H1 (cell line): ENCODE data around the gene TYSND1. TPM values are rescaled to one million over a fixed set of nuclear protein-coding genes. Genes with fewer than 3 reads are reported as not detected.

Experiments
- CTCF ChIA-PET: fragments of 300-600 bp; sonication (Branson Sonifier 250); formaldehyde crosslinking; loops from one replicate; lab custom pipeline; 2021; ENCODE audit not compliant: partially characterized antibody; lab: Charles Lee
- POLR2A ChIA-PET: fragments of 300-600 bp; sonication (Branson Sonifier 250); formaldehyde crosslinking; loops from one replicate; lab custom pipeline; 2021; ENCODE audit warnings: inconsistent platforms; ENCODE audit not compliant: partially characterized antibody; lab: Charles Lee
- DNase-seq, 2 experiments: peaks; one replicate each; pipeline versions ENCODE4 v3.0.0 to v3.0.0-alpha.2; 2010 to 2022; ENCODE audit warnings: low spot score in 2 of 2, low read depth in 1 of 2, mixed read lengths in 1 of 2
- FAIRE-seq: peaks from 2 replicates; lab custom pipeline; 2011; peaks lifted over from hg19 to GRCh38; lab: Jason Lieb, UNC
- H2AFZ ChIP-seq: 2 replicates; pipeline ENCODE4 v1.8.1; 2012; ENCODE audit warnings: low read length, inconsistent platforms
- H2AK5ac ChIP-seq: 2 replicates; pipeline ENCODE4 v1.6.1; 2013; ENCODE audit warnings: low read depth, low read length
- H2BK120ac ChIP-seq: replicated peaks from 2 replicates; pipeline ENCODE3; 2013; ENCODE audit warnings: low read depth, low read length, inconsistent platforms
- H2BK12ac ChIP-seq: 2 replicates; pipeline ENCODE4 v1.6.1; 2013; ENCODE audit warnings: low read depth, low read length
- H2BK15ac ChIP-seq: 2 replicates; pipeline ENCODE4 v1.6.1; 2013; ENCODE audit warnings: low read length
- H2BK20ac ChIP-seq: 2 replicates; pipeline ENCODE4 v1.6.1; 2013; ENCODE audit warnings: low read length
- H2BK5ac ChIP-seq: 2 replicates; pipeline ENCODE4 v1.6.1; 2013; ENCODE audit warnings: low read depth, low read length
- H3K14ac ChIP-seq: 2 replicates; pipeline ENCODE4 v1.6.1; 2013; ENCODE audit warnings: inconsistent platforms; ENCODE audit not compliant: insufficient read length
- H3K18ac ChIP-seq: 2 replicates; pipeline ENCODE4 v1.6.1; 2013; ENCODE audit warnings: low read length; ENCODE audit errors: extremely low read depth
- H3K23ac ChIP-seq: 2 replicates; pipeline ENCODE4 v1.6.1; 2013; ENCODE audit warnings: inconsistent platforms; ENCODE audit not compliant: insufficient read length
- H3K23me2 ChIP-seq: 2 replicates; pipeline ENCODE4 v1.6.1; 2013; ENCODE audit warnings: low read depth, low read length
- H3K27ac ChIP-seq: 2 replicates; pipeline ENCODE4 v1.6.1; 2011; ENCODE audit warnings: low read depth, low read length, inconsistent platforms
- H3K27me3 ChIP-seq, 4 experiments: replicated peaks in 1 of 4; 1 replicate in 1 of 4; 2 replicates in 3 of 4; pipeline versions ENCODE4 v1.6.1 to v1.8.1; 2011 to 2013; ENCODE audit warnings: low read length in 3 of 4, mild to moderate bottlenecking in 3 of 4, inconsistent platforms in 2 of 4, mixed read lengths in 2 of 4, moderate library complexity in 1 of 4; ENCODE audit not compliant: control insufficient read depth in 3 of 4, insufficient read depth in 3 of 4; ENCODE audit errors: extremely low read depth in 1 of 4
- H3K36me3 ChIP-seq, 4 experiments: 2 replicates each; pipeline versions ENCODE4 v1.6.1 to v1.8.1; 2011 to 2013; ENCODE audit warnings: mild to moderate bottlenecking in 4 of 4, low read length in 3 of 4, moderate library complexity in 2 of 4, control low read depth in 1 of 4, inconsistent platforms in 1 of 4; ENCODE audit not compliant: insufficient read depth in 4 of 4, control insufficient read depth in 2 of 4
- H3K4ac ChIP-seq: replicated peaks from 2 replicates; pipeline ENCODE3; 2013; ENCODE audit warnings: low read length, low read depth, mixed read lengths, inconsistent platforms; ENCODE audit not compliant: insufficient read length
- H3K4me1 ChIP-seq, 4 experiments: replicated peaks in 1 of 4; 1 replicate in 1 of 4; 2 replicates in 3 of 4; pipeline versions ENCODE4 v1.6.1 to v1.8.1; 2011 to 2013; ENCODE audit warnings: low read length in 3 of 4, inconsistent platforms in 2 of 4, mixed read lengths in 1 of 4; ENCODE audit not compliant: insufficient read depth in 4 of 4, control insufficient read depth in 3 of 4
- H3K4me2 ChIP-seq, 2 experiments: 2 replicates each; pipeline versions ENCODE4 v1.6.1 to v1.8.1; 2011 to 2013; ENCODE audit warnings: low read depth in 2 of 2, low read length in 2 of 2, control low read depth in 1 of 2, inconsistent platforms in 1 of 2, mild to moderate bottlenecking in 1 of 2; ENCODE audit not compliant: insufficient read depth in 1 of 2
- H3K4me3 ChIP-seq, 4 experiments: fragments of 200-600, 300-600 bp in 1 of 4; sonication (generic), shearing (Covaris generic), sonication (Bioruptor Twin) in 1 of 4; 2 replicates each; pipeline versions ENCODE4 v1.5.1 to v1.8.1; 2011 to 2016; ENCODE audit warnings: low read length in 4 of 4, low read depth in 3 of 4, control low read depth in 2 of 4, inconsistent platforms in 2 of 4, mild to moderate bottlenecking in 2 of 4, mixed read lengths in 1 of 4, moderate library complexity in 1 of 4; ENCODE audit not compliant: insufficient read depth in 2 of 4; ENCODE audit errors: extremely low read depth in 1 of 4
- H3K56ac ChIP-seq: replicated peaks from 2 replicates; pipeline ENCODE3; 2013; ENCODE audit warnings: low read depth, mild to moderate bottlenecking, mixed read lengths, low read length, inconsistent platforms; ENCODE audit not compliant: insufficient read length
- H3K79me1 ChIP-seq: 2 replicates; pipeline ENCODE4 v1.6.1; 2013; ENCODE audit warnings: low read depth, low read length, control low read depth
- H3K79me2 ChIP-seq, 2 experiments: 2 replicates each; pipeline versions ENCODE4 v1.6.1 to v1.8.1; 2012 to 2013; ENCODE audit warnings: low read length in 2 of 2, mild to moderate bottlenecking in 2 of 2, inconsistent platforms in 1 of 2; ENCODE audit not compliant: insufficient read depth in 2 of 2, control insufficient read depth in 1 of 2
- H3K9ac ChIP-seq, 4 experiments: replicated peaks in 1 of 4; 1 replicate in 1 of 4; 2 replicates in 3 of 4; pipeline versions ENCODE4 v1.6.1 to v1.8.1; 2011 to 2013; ENCODE audit warnings: low read depth in 3 of 4, low read length in 3 of 4, control low read depth in 2 of 4, mild to moderate bottlenecking in 2 of 4, moderate library complexity in 2 of 4, inconsistent platforms in 1 of 4; ENCODE audit errors: extremely low read depth in 1 of 4
- H3K9me3 ChIP-seq, 2 experiments: 2 replicates each; pipeline versions ENCODE4 v1.6.1 to v1.8.1; 2012 to 2013; ENCODE audit warnings: mild to moderate bottlenecking in 2 of 2, moderate library complexity in 2 of 2, control low read depth in 1 of 2, inconsistent platforms in 1 of 2, low read depth in 1 of 2, low read length in 1 of 2, mixed read lengths in 1 of 2; ENCODE audit not compliant: insufficient read depth in 2 of 2
- H4K20me1 ChIP-seq, 2 experiments: replicated peaks in 1 of 2; 2 replicates each; pipeline versions ENCODE3 to v1.8.1; 2011 to 2013; ENCODE audit warnings: inconsistent platforms in 2 of 2, low read length in 2 of 2, mild to moderate bottlenecking in 1 of 2; ENCODE audit not compliant: insufficient read depth in 2 of 2, control insufficient read depth in 1 of 2
- H4K5ac ChIP-seq: 2 replicates; pipeline ENCODE4 v1.6.1; 2013; ENCODE audit warnings: low read length, low read depth, mixed read lengths, inconsistent platforms; ENCODE audit not compliant: insufficient read length
- H4K8ac ChIP-seq: 2 replicates; pipeline ENCODE4 v1.8.0; 2013; ENCODE audit warnings: mild to moderate bottlenecking, moderate library complexity, low read length, inconsistent platforms; ENCODE audit not compliant: insufficient read depth; ENCODE audit errors: extremely low read depth
- H4K91ac ChIP-seq: replicated peaks from 2 replicates; pipeline ENCODE3; 2013; ENCODE audit warnings: low read length, mixed read lengths, inconsistent platforms; ENCODE audit not compliant: insufficient read length
- ASH2L ChIP-seq: fragments of 200-600, 300-600 bp; sonication (generic); IDR thresholded peaks from one replicate; pipeline ENCODE4 v1.7.1; 2017; ENCODE audit warnings: low read length
- CBX5 ChIP-seq: fragments of 300-800, 300-1000 bp; sonication (generic); IDR thresholded peaks from 2 replicates; pipeline ENCODE4 v1.7.1; 2016; ENCODE audit warnings: antibody characterized with exemption, low read length, low read depth
- CEBPB ChIP-seq: IDR thresholded peaks from 2 replicates; pipeline ENCODE4 v1.6.1; 2012; ENCODE audit warnings: low read depth, low read length
- EP300 ChIP-seq, 2 experiments: IDR thresholded peaks; 1 replicate in 1 of 2; 2 replicates in 1 of 2; pipeline ENCODE4 v1.6.1; 2011 to 2012; ENCODE audit warnings: low read depth in 2 of 2, low read length in 2 of 2, mild to moderate bottlenecking in 2 of 2, borderline replicate concordance in 1 of 2, inconsistent platforms in 1 of 2, moderate library complexity in 1 of 2
- GTF2F1 ChIP-seq: IDR thresholded peaks from 2 replicates; pipeline ENCODE4 v1.6.1; 2012; ENCODE audit warnings: low read depth, low read length, improper control_type of control experiment, borderline replicate concordance
- KDM1A ChIP-seq: fragments of 200-600, 300-600 bp; sonication (generic); IDR thresholded peaks from 2 replicates; pipeline ENCODE4 v1.7.1; 2016; ENCODE audit warnings: mild to moderate bottlenecking, low read length, borderline replicate concordance
- NANOG ChIP-seq: IDR thresholded peaks from 2 replicates; pipeline ENCODE4 v1.6.1; 2011; ENCODE audit warnings: low read length, low read depth, mild to moderate bottlenecking, inconsistent platforms; ENCODE audit not compliant: insufficient read depth, poor library complexity, severe bottlenecking
- RXRA ChIP-seq: IDR thresholded peaks from 2 replicates; pipeline ENCODE4 v1.6.1; 2011; ENCODE audit warnings: low read depth, mild to moderate bottlenecking, low read length, moderate library complexity; ENCODE audit not compliant: insufficient read depth
- SIRT6 ChIP-seq: IDR thresholded peaks from one replicate; pipeline ENCODE4 v1.7.1; 2012; ENCODE audit warnings: low read length, inconsistent platforms
- TAF1 ChIP-seq: IDR thresholded peaks from 2 replicates; pipeline ENCODE4 v1.6.1; 2011; ENCODE audit warnings: mild to moderate bottlenecking, low read depth, low read length
- TAF7 ChIP-seq: optimal IDR thresholded peaks from 2 replicates; pipeline ENCODE3; 2011; ENCODE audit warnings: low read depth, mild to moderate bottlenecking, inconsistent platforms, low read length, moderate library complexity, borderline replicate concordance
- YY1 ChIP-seq: IDR thresholded peaks from 2 replicates; pipeline ENCODE4 v1.6.1; 2011; ENCODE audit warnings: low read depth, mild to moderate bottlenecking, low read length
- WGBS, 2 experiments: shearing (Covaris generic) in 1 of 2; methylation state at CpG; one replicate each; pipeline versions ENCODE4 v1.1.6 to v1.1.7; 2013 to 2015; ENCODE audit warnings: low lambda C conversion rate in 2 of 2, mixed read lengths in 2 of 2, inconsistent platforms in 1 of 2, low coverage in 1 of 2, missing lambda C conversion rate in 1 of 2; ENCODE audit not compliant: insufficient replicate concordance in 2 of 2, insufficient coverage in 1 of 2, insufficient read length in 1 of 2; ENCODE audit errors: extremely low coverage in 1 of 2, missing lambda C conversion rate in 1 of 2; 5-methylcytosine and 5-hydroxymethylcytosine counted together
- polyA plus RNA-seq, 7 experiments: library from polyadenylated mRNA; depleted of rRNA in 3 of 7; stranded (reverse) in 5 of 7; unstranded in 2 of 7; fragments of >200 nt in 5 of 7; fragments of 200-250 nt in 2 of 7; gene quantifications; 1 replicate in 5 of 7; 2 replicates in 1 of 7; 4 replicates in 1 of 7; pipeline versions ENCODE4 v1.2.1 to v1.2.3, GENCODE V29; 2011 to 2013; ENCODE audit warnings: missing spikeins in 2 of 7, mixed read lengths in 2 of 7
- total RNA-seq: library from RNA; stranded (reverse); fragmentation: NEBNext Ultra II Directional; extraction: Animal tissue kit (Norgen Biotek cat#: 25700); gene quantifications from 2 replicates; pipeline ENCODE4 v1.2.1, GENCODE V29; 2021
- TF ChIP-seq, protein P1 (sequence below): IDR thresholded peaks from 2 replicates; pipeline ENCODE4 v1.6.1; 2011; ENCODE audit warnings: low read length, improper control_type of control experiment

The TYSND1 gene
- total and polyA plus RNA-seq, 2 of the 8 experiments (the other 6 are each of a cell fraction or from before 2014, with no cell fraction given), result 11.9 to 15.0 TPM

DNA sequence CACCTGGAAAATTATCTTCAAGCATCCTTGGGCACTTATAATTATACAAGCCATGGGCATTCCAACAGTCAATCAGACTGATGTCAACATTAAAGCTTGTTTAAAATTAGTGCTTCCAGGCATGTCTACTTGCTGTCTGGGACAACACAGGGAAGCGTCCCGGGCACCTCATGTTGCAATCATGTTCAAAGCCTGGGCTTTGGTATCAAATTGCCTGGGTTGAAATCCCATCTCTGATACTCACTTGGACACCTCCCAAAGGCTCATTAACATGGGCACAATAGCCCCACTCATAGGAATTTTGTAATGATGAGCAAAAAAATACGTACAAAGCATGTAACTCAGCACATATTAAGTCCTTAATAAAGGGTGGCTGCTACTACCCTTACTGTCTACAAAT lies 28.3 kb downstream of the TYSND1 start:
- no peak overlapping the region for H4K8ac ChIP-seq
- H3K79me2 ChIP-seq, result no peaks in the 10 kb centered on the region
- no peak overlapping the region for H2BK15ac ChIP-seq
- H3K4me2 ChIP-seq, result no peak overlapping the region
- no peaks in the 10 kb centered on the region for H3K23me2 ChIP-seq
- 87% methylated on average over 3 of the region's 3 CpGs; no CpG with 5 or more reads in 1 of the 2 experiments for WGBS, 2 experiments
- POLR2A ChIA-PET, result interaction anchor here (1.1 kb wide), 1 partner anchor 242 kb away, joined by 3 read pairs; no protein-coding TSS in a partner anchor
- no peak overlapping the region for H2BK120ac ChIP-seq
- H4K20me1 ChIP-seq, result no peaks in the 10 kb centered on the region
- H3K4me1 ChIP-seq, result no peaks in the 10 kb centered on the region; a peak in 1 of 7 replicates
- H3K23ac ChIP-seq, result no peak overlapping the region
- no peaks in the 10 kb centered on the region for H3K79me1 ChIP-seq
- H3K9me3 ChIP-seq, result no peaks in the 10 kb centered on the region
- H3K56ac ChIP-seq, result no peak overlapping the region
- H3K27ac ChIP-seq, result no peak overlapping the region
- no peak overlapping the region for H3K14ac ChIP-seq
- no peak overlapping the region for H3K4ac ChIP-seq
- CTCF ChIA-PET, result interaction anchor here (0.6 to 11.0 kb wide), 10 partner anchors 10 to 262 kb away, joined by 3 to 155 read pairs (median 6); partner anchors contain the start of gene TYSND1
- no peak overlapping the region for H3K4me3 ChIP-seq
- no peaks in the 10 kb centered on the region for H3K27me3 ChIP-seq
- no peak overlapping the region for H2BK12ac ChIP-seq
- no peak overlapping the region for H3K9ac ChIP-seq
- DNase-seq (no peak), FAIRE-seq (no peak)
- no peak overlapping the region for H2AFZ ChIP-seq
- H2AK5ac ChIP-seq, result no peak overlapping the region
- no peak overlapping the region for H2BK20ac ChIP-seq
- H4K91ac ChIP-seq, result no peak overlapping the region
- H4K5ac ChIP-seq, result no peak overlapping the region
- no peak overlapping the region for H3K18ac ChIP-seq
- no peaks in the 10 kb centered on the region for H3K36me3 ChIP-seq
- H2BK5ac ChIP-seq, result no peak overlapping the region
- TF ChIP-seq GTF2F1 (no peak), TAF7 (no peak), NANOG (no peak), CBX5 (no peak), YY1 (no peak), EP300 (IDR thresholded peaks at IDR 0.05; ENCODE audit: borderline replicate concordance in 1 of 2, low read depth in 2 of 2, low read length in 2 of 2) (no peak), RXRA (no peak), SIRT6 (no peak), TAF1 (no peak), ASH2L (no peak), KDM1A (no peak), CEBPB (no peak)
- TF ChIP-seq, protein P1, sequence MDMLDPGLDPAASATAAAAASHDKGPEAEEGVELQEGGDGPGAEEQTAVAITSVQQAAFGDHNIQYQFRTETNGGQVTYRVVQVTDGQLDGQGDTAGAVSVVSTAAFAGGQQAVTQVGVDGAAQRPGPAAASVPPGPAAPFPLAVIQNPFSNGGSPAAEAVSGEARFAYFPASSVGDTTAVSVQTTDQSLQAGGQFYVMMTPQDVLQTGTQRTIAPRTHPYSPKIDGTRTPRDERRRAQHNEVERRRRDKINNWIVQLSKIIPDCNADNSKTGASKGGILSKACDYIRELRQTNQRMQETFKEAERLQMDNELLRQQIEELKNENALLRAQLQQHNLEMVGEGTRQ, result no peak
